Keratinocyte (primary cell): Measurements from ENCODE around the gene LHX4. TPM values are rescaled to one million over a fixed set of nuclear protein-coding genes. Genes with fewer than 3 reads are reported as not detected.

ENCODE experiments used
- DNase-seq: peaks from one replicate; pipeline ENCODE4 v3.0.0-alpha.2; 2011; ENCODE audit warnings: low read depth, missing footprints, low spot score
- FAIRE-seq: peaks from 2 replicates; lab custom pipeline; 2011; peaks lifted over from hg19 to GRCh38; lab: Jason Lieb, UNC
- H2AFZ ChIP-seq: 2 replicates; pipeline ENCODE4 v1.6.0; 2012; ENCODE audit warnings: low read length, control low read depth, inconsistent platforms; ENCODE audit not compliant: control insufficient read depth
- H3K27ac ChIP-seq: 2 replicates; pipeline ENCODE4 v1.5.1; 2011; ENCODE audit warnings: low read length; ENCODE audit not compliant: control insufficient read depth, insufficient read depth
- H3K27me3 ChIP-seq: 3 replicates; pipeline ENCODE4 v1.6.0; 2011; ENCODE audit warnings: low read length; ENCODE audit not compliant: control insufficient read depth, insufficient read depth; ENCODE audit errors: extremely low read depth
- H3K36me3 ChIP-seq, 2 experiments: 2 replicates in 1 of 2; 3 replicates in 1 of 2; pipeline ENCODE4 v1.5.1; 2011; ENCODE audit warnings: low read length in 2 of 2, mild to moderate bottlenecking in 1 of 2; ENCODE audit not compliant: control insufficient read depth in 2 of 2, insufficient read depth in 2 of 2; ENCODE audit errors: extremely low read depth in 1 of 2
- H3K4me1 ChIP-seq: 3 replicates; pipeline ENCODE4 v1.5.1; 2011; ENCODE audit warnings: low read length; ENCODE audit not compliant: control insufficient read depth, insufficient read depth; ENCODE audit errors: extremely low read depth
- H3K4me2 ChIP-seq: 3 replicates; pipeline ENCODE4 v1.6.0; 2011; ENCODE audit warnings: low read depth, low read length; ENCODE audit not compliant: control insufficient read depth, insufficient read depth; ENCODE audit errors: extremely low read depth
- H3K4me3 ChIP-seq, 3 experiments: fragments of 200-600 bp in 1 of 3; sonication (generic) in 1 of 3; 2 replicates in 2 of 3; 3 replicates in 1 of 3; pipeline ENCODE4 v1.5.1; 2011 to 2016; ENCODE audit warnings: low read length in 3 of 3, mild to moderate bottlenecking in 3 of 3, control low read depth in 2 of 3, inconsistent platforms in 1 of 3, low read depth in 1 of 3, mixed read lengths in 1 of 3, mixed run types in 1 of 3, moderate library complexity in 1 of 3; ENCODE audit not compliant: control insufficient read depth in 2 of 3, insufficient read depth in 2 of 3; ENCODE audit errors: extremely low read depth in 1 of 3
- H3K79me2 ChIP-seq: 2 replicates; pipeline ENCODE4 v1.6.0; 2012; ENCODE audit warnings: low read length; ENCODE audit not compliant: control insufficient read depth, insufficient read depth
- H3K9ac ChIP-seq: 3 replicates; pipeline ENCODE4 v1.6.0; 2011; ENCODE audit warnings: low read length; ENCODE audit not compliant: control insufficient read depth, insufficient read depth; ENCODE audit errors: extremely low read depth
- H3K9me1 ChIP-seq: 3 replicates; pipeline ENCODE4 v1.6.0; 2011; ENCODE audit warnings: low read length; ENCODE audit not compliant: control insufficient read depth, insufficient read depth; ENCODE audit errors: extremely low read depth
- H3K9me3 ChIP-seq: 2 replicates; pipeline ENCODE4 v1.5.1; 2012; ENCODE audit warnings: low read depth, low read length; ENCODE audit not compliant: control insufficient read depth
- H4K20me1 ChIP-seq: 3 replicates; pipeline ENCODE4 v1.6.0; 2011; ENCODE audit warnings: low read length; ENCODE audit not compliant: control insufficient read depth, insufficient read depth; ENCODE audit errors: extremely low read depth
- EZH2 ChIP-seq: IDR thresholded peaks from one replicate; pipeline ENCODE4 v1.6.1; 2012; ENCODE audit warnings: inconsistent platforms, mild to moderate bottlenecking, low read length, moderate library complexity
- dilution Hi-C: fragments of 300-500 bp; cut with MboI; formaldehyde crosslinking; loops from one replicate; pipeline ENCODE4 v1.7.0; 2020; ENCODE audit warnings: low sequenced_read_pairs; ENCODE audit not compliant: extremely low pct_ligation_motif_present
- polyA plus RNA-seq, 5 experiments: library from polyadenylated mRNA; depleted of rRNA in 3 of 5; stranded (reverse) in 3 of 5; stranded (forward) in 1 of 5; unstranded in 1 of 5; fragments of >200 nt; gene quantifications; 1 replicate in 1 of 5; 2 replicates in 3 of 5; 3 replicates in 1 of 5; pipeline versions ENCODE4 v1.2.1 to v1.2.3, GENCODE V29; 2011 to 2012; ENCODE audit warnings: missing spikeins in 2 of 5, low read depth in 1 of 5, low replicate concordance in 1 of 5
- TF ChIP-seq, protein P1 (sequence below), 3 experiments: IDR thresholded peaks in 1 of 3; conservative IDR thresholded peaks in 1 of 3; optimal IDR thresholded peaks in 1 of 3; 2 replicates in 2 of 3; 3 replicates in 1 of 3; pipeline versions ENCODE3 to v1.5.1; 2011; ENCODE audit warnings: low read length in 3 of 3, mild to moderate bottlenecking in 3 of 3, moderate library complexity in 2 of 3, control low read depth in 1 of 3, inconsistent platforms in 1 of 3; ENCODE audit not compliant: insufficient read depth in 2 of 3; ENCODE audit errors: extremely low read depth in 1 of 3

Gene LHX4
- polyA plus RNA-seq, 1 donor (not counting 4 experiments of a cell fraction or from before 2014, with no cell fraction given) = not detected

- Histone ChIP-seq H3K9me3 (no peaks in the 10 kb centered on the region), H3K4me2 (no peak overlapping the region), H3K4me1 (no peaks in the 10 kb centered on the region), H2AFZ (no peak overlapping the region), H3K27ac (no peak overlapping the region), H3K27me3 (no peaks in the 10 kb centered on the region), H3K4me3 (no peak overlapping the region), H3K36me3 (peaks cover 35 to 54% of the 10 kb centered on the region in 2 experiments), H3K9ac (no peak overlapping the region), H3K79me2 (no peaks in the 10 kb centered on the region), H3K9me1 (no peaks in the 10 kb centered on the region), H4K20me1 (peaks cover 3% of the 10 kb centered on the region)
- FAIRE-seq (no peak), DNase-seq (no peak)
- dilution Hi-C loops = no loop called here
- TF ChIP-seq, protein P1, sequence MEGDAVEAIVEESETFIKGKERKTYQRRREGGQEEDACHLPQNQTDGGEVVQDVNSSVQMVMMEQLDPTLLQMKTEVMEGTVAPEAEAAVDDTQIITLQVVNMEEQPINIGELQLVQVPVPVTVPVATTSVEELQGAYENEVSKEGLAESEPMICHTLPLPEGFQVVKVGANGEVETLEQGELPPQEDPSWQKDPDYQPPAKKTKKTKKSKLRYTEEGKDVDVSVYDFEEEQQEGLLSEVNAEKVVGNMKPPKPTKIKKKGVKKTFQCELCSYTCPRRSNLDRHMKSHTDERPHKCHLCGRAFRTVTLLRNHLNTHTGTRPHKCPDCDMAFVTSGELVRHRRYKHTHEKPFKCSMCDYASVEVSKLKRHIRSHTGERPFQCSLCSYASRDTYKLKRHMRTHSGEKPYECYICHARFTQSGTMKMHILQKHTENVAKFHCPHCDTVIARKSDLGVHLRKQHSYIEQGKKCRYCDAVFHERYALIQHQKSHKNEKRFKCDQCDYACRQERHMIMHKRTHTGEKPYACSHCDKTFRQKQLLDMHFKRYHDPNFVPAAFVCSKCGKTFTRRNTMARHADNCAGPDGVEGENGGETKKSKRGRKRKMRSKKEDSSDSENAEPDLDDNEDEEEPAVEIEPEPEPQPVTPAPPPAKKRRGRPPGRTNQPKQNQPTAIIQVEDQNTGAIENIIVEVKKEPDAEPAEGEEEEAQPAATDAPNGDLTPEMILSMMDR (optimal IDR thresholded peaks at IDR 0.05 in 1 of 3, IDR thresholded peaks at IDR 0.05 in 1 of 3, conservative IDR thresholded peaks at IDR 0.05 in 1 of 3; ENCODE audit: extremely low read depth in 1 of 3, insufficient read depth in 2 of 3, low read length in 3 of 3) = no peak
- no peak for TF ChIP-seq EZH2
These were observed 46.6 kb upstream of the LHX4 start for GRCh38 chr1:180183426-180183825.

GRCh38 chr1:180184041-180184440, 46.0 kb upstream of the LHX4 start:
- dilution Hi-C loops = no loop called here
- H3K4me3 ChIP-seq = no peak overlapping the region
- H4K20me1 ChIP-seq = no peaks in the 10 kb centered on the region
- TF ChIP-seq, protein P1 (optimal IDR thresholded peaks at IDR 0.05 in 1 of 3, IDR thresholded peaks at IDR 0.05 in 1 of 3, conservative IDR thresholded peaks at IDR 0.05 in 1 of 3; ENCODE audit: extremely low read depth in 1 of 3, insufficient read depth in 2 of 3, low read length in 3 of 3) = no peak
- TF ChIP-seq EZH2 = no peak
- no peak overlapping the region for H2AFZ ChIP-seq
- no peak overlapping the region for H3K9ac ChIP-seq
- H3K4me1 ChIP-seq = no peaks in the 10 kb centered on the region
- FAIRE-seq = no peak
- H3K9me1 ChIP-seq = no peaks in the 10 kb centered on the region
- peaks cover 40 to 59% of the 10 kb centered on the region in 2 experiments for H3K36me3 ChIP-seq
- no peaks in the 10 kb centered on the region for H3K27me3 ChIP-seq
- no peaks in the 10 kb centered on the region for H3K9me3 ChIP-seq
- no peak overlapping the region for H3K27ac ChIP-seq
- H3K79me2 ChIP-seq = no peaks in the 10 kb centered on the region
- no peak for DNase-seq
- no peak overlapping the region for H3K4me2 ChIP-seq
